Retina (tissue), 1 donor: ENCODE data around the gene SH3BP4.
"Not testable (repeated sequence)": the region's sequence is repeated elsewhere in the genome, so short reads cannot be mapped to it uniquely, and the experiment has no call there.

Experiments used
- DNase-seq: peaks from one replicate; pipeline ENCODE4 v3.0.0-alpha.2; 2016

Gene SH3BP4

GRCh38 chr2:234999740-235000425 lies 48.1 kb downstream of the SH3BP4 start:
- no peak for DNase-seq

GRCh38 chr2:235000426-235001236 lies 48.8 kb downstream of the SH3BP4 start:
- no peak for DNase-seq

DNA sequence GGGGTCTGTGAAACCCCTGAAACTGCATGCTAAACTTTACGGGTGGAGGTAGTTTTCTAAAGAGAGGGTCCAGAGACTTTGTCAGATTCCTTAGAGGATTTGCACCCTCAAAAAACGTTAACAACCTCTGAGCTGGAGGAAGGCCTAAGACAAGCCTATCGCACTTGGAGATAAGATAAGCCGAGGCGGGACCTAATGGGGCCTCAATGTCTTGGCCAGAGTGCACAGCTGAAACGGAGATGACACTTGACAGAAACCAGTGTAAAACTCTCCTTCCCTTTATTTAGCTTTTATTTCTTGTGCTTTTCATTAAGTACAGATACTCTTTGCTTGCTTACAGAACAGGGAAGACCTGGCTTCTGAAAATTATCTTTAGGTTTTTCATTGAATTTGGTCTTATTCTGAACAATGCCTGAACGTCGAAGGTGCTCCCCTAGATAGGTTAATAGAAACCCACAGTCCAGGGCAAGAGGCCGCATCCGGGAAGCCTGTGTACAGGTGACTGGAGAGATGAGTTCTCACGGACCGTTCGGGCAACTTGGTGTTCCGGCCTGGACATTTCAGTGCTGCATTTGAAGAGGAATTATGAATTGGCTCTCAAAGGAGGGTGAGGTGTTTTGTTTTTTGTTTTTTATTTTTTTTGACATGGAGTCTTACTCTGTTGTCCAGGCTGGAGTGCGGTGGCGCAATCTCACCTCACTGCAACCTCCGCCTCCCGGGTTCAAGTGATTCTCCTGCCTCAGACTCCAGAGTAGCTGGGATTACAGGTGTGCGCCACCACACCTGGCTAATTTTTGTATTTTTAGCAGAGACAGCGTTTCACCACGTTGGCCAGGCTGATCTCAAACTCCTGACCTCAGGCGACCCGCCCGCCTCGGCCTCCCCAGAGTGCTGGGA lies 49.7 kb downstream of the SH3BP4 start:
- DNase-seq: no peak

DNA sequence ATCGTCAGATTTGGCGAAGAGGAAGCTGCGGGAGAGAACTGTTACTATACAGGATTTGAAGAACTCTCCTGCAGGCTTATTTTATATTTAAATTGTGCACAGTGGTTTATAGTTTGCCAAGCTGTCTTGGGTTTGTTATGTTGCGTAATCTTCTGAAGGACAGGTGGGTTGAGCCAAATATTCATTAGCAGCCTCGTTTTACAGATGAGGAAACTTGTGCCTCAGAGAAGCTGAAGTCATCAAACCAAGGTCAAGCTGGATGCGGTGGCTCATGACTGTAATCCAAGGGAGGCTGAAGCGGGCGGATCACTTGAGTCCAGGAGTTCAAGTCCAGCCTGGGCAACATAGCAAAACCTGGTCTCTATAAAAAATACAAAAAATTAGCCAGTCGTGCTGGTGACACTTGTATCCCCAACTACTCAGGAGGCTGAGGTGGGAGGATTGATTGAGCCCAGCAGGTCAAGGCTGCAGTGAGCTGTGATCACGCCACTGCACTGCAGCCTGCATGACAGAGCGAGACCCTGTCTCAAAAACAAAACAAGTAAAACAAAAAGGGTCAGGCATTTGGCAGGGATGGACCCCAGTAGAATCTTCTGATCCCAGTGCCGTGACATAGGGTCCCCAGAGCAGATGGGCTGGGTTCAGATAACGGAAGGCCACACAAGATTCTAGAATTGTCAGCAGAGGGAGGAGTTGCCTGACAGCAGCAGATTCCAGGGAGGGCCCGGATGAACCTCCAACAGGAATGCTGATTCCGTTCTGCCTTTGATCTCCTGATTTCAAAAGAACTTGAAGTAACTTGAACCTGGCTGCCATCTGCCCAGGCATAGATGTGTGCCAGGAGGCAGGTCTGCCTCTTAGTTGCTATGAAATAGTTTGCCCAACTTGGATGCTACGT lies 50.6 kb downstream of the SH3BP4 start:
- DNase-seq: no peak

- no peak for DNase-seq
Measured at GRCh38 chr2:235003096-235003775, 51.4 kb downstream of the SH3BP4 start.

GRCh38 chr2:235004329-235004903 lies 52.6 kb downstream of the SH3BP4 start:
- DNase-seq: no peak

GRCh38 chr2:235005023-235005422 lies 53.2 kb downstream of the SH3BP4 start:
- no peak for DNase-seq

- DNase-seq: peak; percentile 85
Measured at GRCh38 chr2:235005603-235006259, 53.9 kb downstream of the SH3BP4 start.

DNA sequence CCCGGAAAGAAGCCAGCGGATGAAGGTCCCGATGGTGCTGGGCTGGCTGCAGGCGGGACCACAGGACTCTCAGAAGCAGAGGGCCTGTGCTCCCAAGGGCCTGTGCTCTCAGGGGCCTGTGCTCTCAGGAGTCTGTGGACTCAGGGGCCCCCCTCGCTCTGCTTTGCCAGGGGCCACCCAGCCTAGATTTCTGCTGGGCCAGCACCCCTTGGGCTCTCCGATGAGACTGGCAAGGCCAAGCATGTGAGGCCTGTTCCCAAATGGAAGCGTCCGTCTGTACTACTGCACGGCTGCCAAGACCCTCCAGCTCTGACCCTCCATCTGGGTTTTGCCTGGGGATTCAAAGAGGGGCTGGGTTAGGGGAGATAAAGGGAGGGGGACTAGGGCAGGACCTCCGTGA lies 54.6 kb downstream of the SH3BP4 start:
- DNase-seq: no peak

DNA sequence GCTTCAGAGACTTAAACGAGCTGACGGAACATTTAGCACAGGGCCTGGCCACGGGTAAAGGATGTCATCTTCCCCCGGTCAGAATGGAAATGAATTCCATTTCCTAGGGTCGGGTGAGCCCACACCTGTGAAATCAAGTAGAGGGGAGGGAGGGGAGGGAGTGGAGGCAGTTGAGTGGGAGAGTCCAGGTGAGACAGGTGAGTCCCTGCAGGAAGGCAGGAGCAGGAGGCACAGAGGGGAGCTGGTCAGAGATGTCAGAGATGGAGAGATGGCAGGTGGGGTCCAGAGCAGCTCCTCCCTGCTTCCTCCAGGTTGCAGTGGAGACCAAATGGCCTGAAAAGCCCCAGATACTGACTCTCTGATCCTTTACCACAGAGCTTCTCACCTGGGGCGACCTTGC lies 55.2 kb downstream of the SH3BP4 start:
- DNase-seq: no peak

- no peak for DNase-seq
Measured at GRCh38 chr2:235007664-235008457, 56.0 kb downstream of the SH3BP4 start.

GRCh38 chr2:235008584-235009044 lies 56.8 kb downstream of the SH3BP4 start:
- no peak for DNase-seq

- no peak for DNase-seq
Measured at GRCh38 chr2:235009081-235009480, 57.3 kb downstream of the SH3BP4 start.

- DNase-seq: no peak
Measured at GRCh38 chr2:235010117-235010714, 58.4 kb downstream of the SH3BP4 start.

DNA sequence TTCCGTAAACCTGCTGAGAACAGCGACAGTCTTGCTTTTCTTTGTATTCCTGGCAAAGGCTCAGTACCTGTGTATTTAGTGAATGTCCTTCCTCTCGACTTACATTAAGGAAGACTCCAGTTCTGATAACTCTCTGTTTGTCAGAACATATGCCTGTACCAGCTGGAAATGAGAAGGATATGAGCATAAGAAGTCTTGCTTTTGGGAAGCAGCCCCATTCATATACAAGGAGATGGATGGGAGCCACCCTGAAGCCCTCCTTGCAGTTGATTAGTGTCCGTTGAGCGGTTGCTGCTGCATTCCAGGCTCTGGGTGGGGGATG lies 59.8 kb downstream of the SH3BP4 start:
- no peak for DNase-seq

GRCh38 chr2:235011929-235012631 lies 60.3 kb downstream of the SH3BP4 start:
- DNase-seq: peak; percentile 83

GRCh38 chr2:235017441-235017840 lies 65.6 kb downstream of the SH3BP4 start:
- no peak for DNase-seq

DNA sequence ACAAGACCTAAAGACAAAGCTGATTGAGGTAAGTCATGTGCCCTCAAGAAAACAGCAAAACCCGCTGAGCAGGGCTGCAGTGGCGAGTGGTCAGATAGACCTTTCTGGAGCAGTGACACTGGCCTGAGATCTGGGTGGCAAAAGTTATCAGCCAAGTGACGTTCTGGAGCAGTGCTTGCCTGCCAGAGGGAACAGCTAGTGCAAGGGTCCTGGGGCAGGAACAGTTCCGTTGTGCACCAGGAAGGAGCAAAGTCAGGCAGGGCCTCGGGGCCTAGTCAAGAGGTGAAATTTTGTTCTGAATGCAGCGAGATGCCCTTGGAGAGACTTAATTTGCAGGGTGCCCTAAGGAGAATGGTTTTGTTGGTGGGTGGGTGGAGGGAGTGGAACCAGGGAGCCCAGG lies 67.0 kb downstream of the SH3BP4 start:
- DNase-seq: no peak

DNA sequence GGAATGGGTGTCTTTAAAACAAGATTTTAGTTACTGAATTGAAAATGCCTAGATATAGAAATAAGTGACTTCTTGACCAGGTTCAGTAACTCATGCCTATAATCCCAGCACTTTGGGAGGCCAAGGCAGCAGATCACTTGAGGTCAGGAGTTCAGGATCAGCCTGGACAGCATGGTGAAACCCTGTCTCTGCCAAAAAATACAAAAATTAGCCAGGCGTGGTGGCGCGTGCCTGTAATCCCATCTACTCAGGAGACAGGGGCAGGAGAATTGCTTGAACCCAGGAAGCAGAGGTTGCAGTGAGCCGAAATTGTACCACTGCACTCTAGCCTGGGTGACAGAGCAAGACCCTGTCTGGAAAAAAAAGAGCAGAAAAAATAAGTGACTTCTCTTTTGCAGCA lies 68.3 kb downstream of the SH3BP4 start:
- not testable (repeated sequence) for DNase-seq
